Adipose tissue (tissue), 3 donors: ENCODE data around the gene ADGRG3. TPM values are rescaled to one million over a fixed set of nuclear protein-coding genes. Genes with fewer than 3 reads are reported as not detected.
"Not testable (repeated sequence)": the region's sequence is repeated elsewhere in the genome, so short reads cannot be mapped to it uniquely, and the experiment has no call there.

Source experiments
- H3K27ac ChIP-seq: one replicate; pipeline ENCODE4 v1.5.1; 2013; ENCODE audit warnings: low read depth, low read length
- WGBS, 3 donors: extraction: QIAGEN DNeasy Blood & Tissue Kit; methylation state at CpG; one replicate each; pipeline ENCODE4 v1.1.7; 2013; 5-methylcytosine and 5-hydroxymethylcytosine counted together
- polyA plus RNA-seq, 3 donors: library from polyadenylated mRNA; stranded (reverse); fragments of 200-250 nt; gene quantifications; one replicate each; pipeline ENCODE4 v1.2.3, GENCODE V29; 2013
- donor health status: healthy with polysubstance abuse.
- donor health status: Bipolar disorder and iron deficiency.
- donor health status: healthy.

The ADGRG3 gene
- polyA plus RNA-seq, 3 donors: 0.32 to 15.7 (median 8.4) TPM

DNA sequence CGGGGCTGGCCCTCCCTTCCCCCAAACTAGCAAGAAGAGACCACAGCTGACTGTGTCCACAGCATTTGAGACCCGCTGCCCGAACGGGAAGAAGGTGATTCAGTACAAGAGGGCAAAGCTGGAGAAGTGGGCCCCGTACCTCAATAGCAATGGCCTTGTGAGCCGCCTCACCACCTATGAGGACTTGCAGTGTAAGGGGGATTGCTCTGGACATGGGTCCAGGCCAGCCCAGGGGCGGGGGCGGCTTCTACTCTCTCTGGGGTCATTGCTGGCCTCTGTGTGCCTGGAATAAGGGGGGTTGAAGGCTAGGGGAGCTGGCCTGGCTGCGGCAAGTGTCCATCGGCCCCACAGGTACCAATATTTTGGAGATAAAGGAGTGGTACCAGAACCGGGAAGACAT lies 54.5 kb downstream of the ADGRG3 start:
- 75 to 86% (median 81%) methylated on average over 11 of the region's 11 CpGs for WGBS, 3 donors
- no peak overlapping the region for H3K27ac ChIP-seq

DNA sequence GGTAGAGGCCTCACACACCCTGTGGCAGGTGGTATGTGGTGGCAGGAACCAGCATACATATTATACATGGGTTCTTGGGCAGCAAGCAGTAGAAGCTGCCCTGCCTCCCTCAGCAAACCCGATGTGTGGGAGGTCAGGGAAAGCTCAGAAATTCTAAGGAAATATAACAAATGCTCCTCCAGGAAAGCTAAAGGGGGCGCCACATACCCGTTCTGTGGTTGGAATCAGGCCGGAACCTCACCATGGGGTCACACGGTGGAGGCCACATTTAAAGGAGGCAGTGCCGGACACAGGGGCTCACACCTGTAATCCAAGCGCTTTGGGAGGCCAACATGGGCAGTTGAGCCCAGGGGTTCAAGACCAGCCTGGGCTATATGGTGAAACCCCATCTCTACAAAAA lies 55.1 kb downstream of the ADGRG3 start:
- 63 to 81% (median 69%) methylated on average over 7 of the region's 7 CpGs for WGBS, 3 donors
- H3K27ac ChIP-seq: no peak overlapping the region

DNA sequence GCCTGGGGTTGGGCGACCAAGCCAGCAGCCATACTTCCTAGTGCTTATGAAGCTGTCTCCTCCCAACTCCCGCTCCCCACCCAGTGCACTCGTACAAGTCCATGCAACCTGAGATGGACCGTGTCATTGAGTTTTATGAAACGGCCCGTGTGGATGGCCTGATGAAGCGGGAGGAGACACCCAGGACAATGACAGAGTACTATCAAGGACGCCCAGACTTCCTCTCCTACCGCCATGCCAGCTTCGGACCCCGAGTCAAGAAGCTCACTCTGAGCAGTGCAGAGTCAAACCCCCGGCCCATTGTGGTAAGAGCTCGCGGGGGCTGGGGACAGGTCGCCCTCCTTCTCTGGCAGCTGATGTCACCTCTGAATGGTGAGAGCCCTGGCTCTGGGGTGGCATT lies 56.4 kb downstream of the ADGRG3 start:
- no peak overlapping the region for H3K27ac ChIP-seq
- 80 to 88% (median 85%) methylated on average over 15 of the region's 15 CpGs for WGBS, 3 donors

DNA sequence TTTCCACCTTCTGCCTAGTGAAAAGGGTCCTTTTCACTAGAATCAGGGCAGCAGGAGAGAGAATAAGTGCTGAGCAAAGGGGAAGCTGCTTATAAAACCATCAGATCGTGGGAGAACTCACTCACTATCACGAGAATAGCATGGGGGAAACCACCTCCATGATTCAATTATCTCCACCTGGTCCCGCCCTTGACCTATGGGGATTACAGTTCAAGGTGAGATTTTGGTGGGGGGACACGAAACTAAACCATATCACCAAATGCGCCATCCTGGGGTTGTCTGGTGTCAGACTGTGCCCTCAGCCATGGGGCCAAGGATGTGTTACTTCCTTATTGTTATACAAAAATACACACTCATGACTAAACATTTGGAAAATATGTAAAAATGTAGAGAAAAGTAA lies 57.0 kb downstream of the ADGRG3 start:
- no peak overlapping the region for H3K27ac ChIP-seq
- WGBS, 3 donors: 52 to 69% (median 62%) methylated on average over 5 of the region's 5 CpGs

DNA sequence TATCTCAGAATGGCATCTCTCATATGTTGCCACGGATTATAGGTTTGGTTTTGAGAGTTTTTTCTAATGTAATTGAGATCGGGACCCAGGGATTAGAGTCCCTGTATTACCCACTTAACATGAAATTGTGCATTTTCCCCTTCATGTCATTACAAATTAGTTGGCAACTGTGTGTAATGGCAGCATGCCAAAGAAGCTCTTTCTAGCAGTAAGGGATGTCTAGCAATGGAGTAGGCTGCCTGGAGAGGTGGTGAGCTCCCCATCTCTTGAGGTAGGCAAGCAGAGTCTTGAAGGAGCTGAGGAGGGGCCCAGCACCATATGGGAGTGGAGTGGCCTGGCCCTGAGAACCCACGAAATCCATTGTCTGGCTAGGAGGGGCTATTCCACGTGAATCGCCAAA lies 57.4 kb downstream of the ADGRG3 start:
- H3K27ac ChIP-seq: no peak overlapping the region
- WGBS, 3 donors: 74 to 78% (median 76%) methylated on average over 5 of the region's 5 CpGs

DNA sequence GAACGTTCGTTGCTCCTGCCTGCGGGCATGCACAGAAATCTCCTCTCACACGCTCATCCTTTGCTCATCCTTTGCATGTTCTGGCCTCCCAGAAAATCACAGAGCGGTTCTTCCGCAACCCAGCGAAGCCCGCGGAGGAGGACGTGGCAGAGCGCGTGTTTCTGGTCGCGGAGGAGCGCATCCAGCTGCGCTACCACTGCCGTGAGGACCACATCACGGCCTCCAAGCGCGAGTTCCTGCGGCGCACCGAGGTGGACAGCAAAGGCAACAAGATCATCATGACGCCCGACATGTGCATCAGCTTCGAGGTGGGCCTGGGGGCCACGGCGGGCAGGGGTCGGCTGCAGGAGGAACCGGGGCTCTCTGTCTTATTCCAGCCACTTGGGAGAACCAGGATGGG lies 57.9 kb downstream of the ADGRG3 start:
- H3K27ac ChIP-seq: no peak overlapping the region
- WGBS, 3 donors: 90 to 94% (median 90%) methylated on average over 30 of the region's 30 CpGs

DNA sequence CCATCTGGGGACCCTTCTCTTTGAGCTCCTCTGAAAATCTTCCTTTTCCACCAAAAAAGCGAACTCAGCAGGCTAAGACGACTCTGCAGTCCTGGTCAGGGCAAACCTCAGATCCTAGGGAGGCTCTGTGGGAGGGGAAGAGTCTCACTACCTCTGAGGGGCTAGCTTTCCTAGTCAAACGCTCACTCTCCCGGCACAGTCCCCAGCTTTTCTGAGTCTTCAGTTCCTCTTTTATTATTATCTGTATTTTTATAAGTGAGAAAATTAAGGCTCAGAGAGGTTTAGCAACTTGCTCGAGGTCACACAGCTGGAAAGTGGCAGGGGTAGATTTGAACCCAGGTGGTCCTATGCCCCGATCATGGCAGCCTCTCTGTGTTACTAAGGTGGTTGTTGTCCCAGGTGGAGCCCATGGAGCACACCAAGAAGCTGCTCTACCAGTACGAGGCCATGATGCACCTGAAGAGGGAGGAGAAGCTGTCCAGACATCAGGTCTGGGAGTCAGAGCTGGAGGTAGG lies 58.4 kb downstream of the ADGRG3 start:
- 77 to 82% (median 77%) methylated on average over 7 of the region's 7 CpGs for WGBS, 3 donors
- H3K27ac ChIP-seq: no peak overlapping the region

DNA sequence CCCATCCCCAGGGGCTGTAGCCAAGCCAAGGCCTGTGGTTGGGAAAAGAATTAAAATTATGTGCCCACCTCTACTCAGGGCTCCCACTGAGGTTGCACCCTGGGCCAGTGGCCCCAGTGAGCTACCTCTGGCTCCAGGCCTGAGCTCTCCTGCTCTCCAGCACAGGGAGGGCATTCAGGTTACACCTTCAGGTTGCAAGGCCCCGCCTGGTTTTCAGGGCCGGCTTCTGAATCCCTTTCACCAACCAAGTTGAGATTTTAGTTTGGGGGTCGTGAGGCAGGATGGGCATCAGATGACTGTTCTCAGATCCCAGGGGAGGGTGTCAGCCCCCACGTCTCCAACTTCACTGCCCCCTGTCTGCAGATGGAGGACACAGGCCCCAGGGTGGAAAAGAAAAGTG lies 59.5 kb downstream of the ADGRG3 start:
- 71 to 80% (median 78%) methylated on average over 4 of the region's 4 CpGs for WGBS, 3 donors
- H3K27ac ChIP-seq: no peak overlapping the region

DNA sequence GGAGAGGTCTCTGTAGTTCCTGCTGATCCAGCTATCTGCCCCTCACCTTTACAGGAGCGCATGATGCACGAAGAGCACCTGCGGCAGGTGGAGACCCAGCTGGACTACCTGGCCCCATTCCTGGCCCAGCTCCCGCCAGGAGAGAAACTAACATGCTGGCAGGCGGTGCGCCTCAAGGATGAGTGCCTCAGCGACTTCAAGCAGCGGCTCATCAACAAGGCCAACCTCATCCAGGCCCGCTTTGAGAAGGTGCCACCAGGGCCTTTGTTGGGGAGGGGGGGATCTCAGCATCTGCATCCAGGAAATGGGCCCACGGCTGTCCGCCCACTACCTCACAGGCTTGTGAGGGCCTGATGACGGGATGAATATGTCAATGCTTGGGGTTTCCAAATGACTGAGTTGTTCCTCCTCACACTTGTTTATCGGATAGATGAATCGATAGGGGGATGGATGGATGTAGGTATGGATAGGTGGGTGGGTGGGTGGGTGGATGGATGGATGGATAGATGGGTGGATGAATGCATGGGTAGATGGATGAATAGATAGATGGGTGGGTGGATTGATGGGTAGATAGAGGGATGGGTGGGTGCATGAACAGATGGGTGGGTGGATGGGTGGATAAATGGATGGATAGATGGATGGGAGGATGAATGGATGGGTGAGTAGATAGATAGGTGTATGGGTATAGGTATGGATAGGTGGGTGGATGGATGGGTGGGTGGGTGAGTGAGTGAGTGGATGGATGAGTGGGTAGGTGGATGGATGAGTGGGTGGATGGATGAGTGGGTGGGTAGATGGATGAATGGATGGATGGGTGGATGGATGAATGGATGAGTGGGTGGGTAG lies 60.5 kb downstream of the ADGRG3 start:
- no peak overlapping the region for H3K27ac ChIP-seq
- WGBS, 3 donors: 97% methylated on average over 14 of the region's 14 CpGs

DNA sequence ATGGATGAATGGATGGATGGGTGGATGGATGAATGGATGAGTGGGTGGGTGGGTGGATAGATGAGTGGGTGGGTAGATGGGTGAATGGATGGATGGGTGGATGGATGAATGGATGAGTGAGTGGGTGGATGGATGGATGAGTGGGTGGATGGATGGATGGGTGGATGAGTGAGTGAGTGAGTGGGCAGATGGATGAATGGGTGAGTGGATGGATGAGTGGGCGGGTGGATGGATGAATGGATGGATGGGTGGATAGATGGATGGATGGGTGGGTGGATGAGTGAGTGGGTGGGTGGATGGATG lies 61.0 kb downstream of the ADGRG3 start:
- no peak overlapping the region for H3K27ac ChIP-seq
- WGBS, 3 donors: 88 to 95% (median 95%) methylated on average over 1 of the region's 1 CpG

DNA sequence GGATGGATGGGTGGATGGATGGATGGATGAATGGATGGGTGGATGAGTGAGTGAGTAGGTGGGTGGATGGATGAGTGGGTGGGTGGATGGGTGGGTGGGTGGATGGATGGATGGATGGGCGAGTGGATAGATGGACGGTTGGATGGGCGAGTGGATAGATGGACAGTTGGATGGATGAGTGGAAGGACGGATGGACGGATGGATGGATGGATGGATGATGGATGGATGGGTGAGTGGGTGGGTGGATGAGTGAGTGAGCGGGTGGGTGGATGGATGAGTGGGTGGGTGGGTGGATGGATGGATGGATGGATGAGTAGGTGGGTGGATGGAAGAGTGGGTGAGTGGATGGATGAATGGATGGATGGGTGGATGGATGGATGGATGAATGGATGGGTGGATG lies 61.7 kb downstream of the ADGRG3 start:
- H3K27ac ChIP-seq: not testable (repeated sequence)
- 93 to 96% (median 95%) methylated on average over 6 of the region's 6 CpGs for WGBS, 3 donors

DNA sequence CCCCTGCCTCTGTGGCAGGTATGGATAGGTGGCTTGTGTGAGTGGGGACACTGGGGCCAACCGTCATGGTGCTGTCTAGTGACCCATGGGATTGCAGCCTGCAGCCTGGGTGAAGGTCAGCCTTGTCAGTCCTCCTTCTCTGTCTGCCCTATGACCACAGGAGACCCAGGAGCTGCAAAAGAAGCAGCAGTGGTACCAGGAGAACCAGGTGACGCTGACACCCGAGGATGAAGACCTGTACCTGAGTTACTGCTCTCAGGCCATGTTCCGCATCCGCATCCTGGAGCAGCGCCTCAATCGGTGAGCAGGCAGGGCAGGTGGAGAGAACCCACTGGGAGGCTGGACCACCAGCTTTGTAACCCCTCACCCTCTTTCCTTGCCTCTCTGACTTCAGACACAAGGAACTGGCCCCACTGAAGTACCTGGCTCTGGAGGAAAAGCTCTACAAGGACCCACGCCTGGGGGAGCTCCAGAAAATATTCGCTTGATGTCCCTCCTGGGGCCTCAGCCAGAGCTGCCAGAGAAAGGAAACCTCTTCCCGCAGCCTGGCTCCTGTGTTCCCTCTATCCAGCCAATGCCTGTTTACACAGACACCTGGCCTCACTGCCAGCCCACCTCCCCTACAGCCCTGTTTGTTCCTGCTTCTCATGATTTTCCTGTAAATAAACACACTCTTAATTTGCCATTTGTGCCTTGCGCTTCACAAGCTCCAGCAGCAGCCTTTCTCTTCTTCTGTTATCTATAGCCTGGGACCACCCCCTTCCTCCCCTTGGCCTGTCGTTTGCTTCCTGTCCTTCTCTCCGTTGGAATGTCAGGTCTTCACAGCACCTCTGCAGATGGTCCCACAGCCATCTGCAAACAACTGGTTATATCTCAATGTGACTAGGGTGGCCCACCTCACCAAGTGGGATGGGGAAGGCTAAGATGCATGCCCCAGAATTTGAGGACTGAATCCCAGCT lies 62.9 kb downstream of the ADGRG3 start:
- no peak overlapping the region for H3K27ac ChIP-seq
- 70 to 75% (median 74%) methylated on average over 12 to 13 of the region's 13 CpGs for WGBS, 3 donors

DNA sequence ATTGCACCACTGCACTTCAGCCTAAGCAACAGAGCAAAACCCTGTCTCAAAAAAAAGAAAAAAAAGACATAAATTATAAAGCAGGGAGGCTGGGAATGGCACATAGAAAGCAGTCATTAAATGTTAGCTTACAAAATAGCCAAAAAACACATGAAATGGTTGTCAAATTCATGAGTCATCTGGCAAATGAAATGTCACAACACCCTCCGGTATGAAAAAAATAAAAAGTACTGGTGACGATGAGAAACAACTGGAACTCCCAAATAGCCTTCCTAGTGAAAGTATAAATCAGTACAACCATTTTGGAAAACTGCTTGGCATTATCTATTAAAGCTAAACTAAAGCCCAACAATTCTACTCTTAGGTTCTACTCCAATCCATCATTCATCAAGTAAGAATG lies 63.9 kb downstream of the ADGRG3 start:
- 29 to 75% (median 31%) methylated on average over 2 of the region's 2 CpGs for WGBS, 3 donors
- H3K27ac ChIP-seq: no peak overlapping the region

DNA sequence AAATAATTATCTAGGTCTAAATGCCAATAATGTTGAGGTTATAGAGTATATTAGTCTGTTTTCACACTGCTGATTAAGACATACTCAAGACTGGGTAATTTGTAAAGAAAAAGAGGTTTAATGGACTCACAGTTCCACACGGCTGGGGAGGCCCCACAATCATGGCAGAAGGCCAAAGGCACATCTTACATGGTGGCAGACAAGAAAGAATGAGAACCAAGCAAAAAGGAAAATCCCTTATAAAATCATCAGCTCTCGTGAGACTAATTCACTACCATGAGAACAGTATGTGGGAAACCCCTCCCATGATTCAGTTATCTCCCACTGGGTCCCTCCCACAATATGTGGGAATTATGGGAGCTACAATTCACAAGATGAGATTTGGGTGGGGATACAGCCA lies 64.6 kb downstream of the ADGRG3 start:
- H3K27ac ChIP-seq: no peak overlapping the region
- WGBS, 3 donors: 58 to 80% (median 73%) methylated on average over 2 of the region's 2 CpGs

DNA sequence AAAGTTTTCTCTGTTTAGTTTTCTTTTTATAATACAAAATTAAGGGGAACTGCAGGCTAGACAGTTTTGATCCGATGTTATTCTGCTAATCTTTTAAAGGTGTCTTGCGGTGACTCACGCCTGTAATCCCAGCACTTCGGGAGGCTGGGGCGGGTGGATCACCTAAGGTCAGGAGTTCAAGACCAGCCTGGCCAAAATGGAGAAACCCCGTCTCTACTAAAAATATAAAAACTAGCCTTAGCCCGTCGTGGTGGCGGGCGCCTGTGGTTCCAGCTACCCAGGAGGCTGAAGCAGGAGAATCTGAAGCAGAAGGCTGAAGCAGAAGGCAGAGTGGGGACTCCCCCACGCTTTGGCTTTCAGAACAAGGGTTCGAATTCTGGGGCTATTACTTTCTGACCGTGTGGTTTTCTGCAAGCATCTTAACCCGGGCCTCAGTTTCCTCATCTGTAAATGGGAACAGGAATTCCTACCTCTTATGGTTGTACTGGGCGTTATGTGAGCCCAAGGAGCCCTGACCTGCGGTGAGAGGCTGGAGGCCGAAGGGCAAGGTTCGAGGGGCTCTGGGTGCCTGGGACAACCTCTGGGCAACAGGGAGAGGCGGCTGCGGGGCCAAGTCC lies 66.3 kb downstream of the ADGRG3 start:
- WGBS, 3 donors: 48 to 55% (median 49%) methylated on average over 20 of the region's 20 CpGs
- H3K27ac ChIP-seq: no peak overlapping the region

DNA sequence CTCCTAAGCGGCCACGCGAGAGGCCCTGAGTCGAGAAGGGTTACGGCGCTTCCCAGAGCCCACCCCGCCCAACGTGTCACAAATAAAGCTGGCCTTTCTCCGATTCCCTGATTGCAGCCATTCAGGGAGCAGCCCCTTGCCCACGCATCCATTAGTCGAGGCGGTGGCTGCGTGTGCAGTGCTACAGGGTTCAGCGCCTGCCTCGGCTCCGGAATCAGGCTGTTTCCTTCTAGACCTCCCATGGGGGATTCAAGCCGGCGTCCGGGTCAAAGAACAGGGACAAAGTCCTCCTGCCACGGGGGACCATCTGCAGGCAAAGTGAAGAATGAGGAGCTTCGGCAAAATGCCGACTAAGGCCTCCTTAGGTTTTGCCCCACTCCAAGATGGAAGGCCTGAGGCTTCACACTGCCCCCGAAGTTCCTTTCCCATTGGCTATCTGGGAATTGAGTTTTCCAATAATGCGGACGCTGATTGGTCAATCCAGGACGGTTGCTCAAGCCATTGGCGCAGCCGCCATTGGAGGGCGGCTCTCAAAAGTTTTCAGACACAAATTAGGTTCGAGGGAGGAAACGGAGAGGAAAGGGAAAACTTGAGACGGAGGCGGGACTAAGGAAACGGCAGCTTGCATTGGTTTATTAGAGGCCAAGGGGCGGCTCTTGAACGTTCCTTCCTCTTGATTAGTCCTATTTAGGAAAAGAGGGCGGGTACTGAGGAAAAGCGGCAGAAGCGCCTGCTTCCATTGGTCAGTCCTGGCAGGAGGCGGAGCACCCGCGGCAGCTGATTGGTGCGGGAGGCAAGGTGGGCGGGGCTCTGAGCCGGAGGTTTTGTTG lies 67.0 kb downstream of the ADGRG3 start:
- WGBS, 3 donors: 0% methylated on average over 45 of the region's 45 CpGs
- no peak overlapping the region for H3K27ac ChIP-seq

DNA sequence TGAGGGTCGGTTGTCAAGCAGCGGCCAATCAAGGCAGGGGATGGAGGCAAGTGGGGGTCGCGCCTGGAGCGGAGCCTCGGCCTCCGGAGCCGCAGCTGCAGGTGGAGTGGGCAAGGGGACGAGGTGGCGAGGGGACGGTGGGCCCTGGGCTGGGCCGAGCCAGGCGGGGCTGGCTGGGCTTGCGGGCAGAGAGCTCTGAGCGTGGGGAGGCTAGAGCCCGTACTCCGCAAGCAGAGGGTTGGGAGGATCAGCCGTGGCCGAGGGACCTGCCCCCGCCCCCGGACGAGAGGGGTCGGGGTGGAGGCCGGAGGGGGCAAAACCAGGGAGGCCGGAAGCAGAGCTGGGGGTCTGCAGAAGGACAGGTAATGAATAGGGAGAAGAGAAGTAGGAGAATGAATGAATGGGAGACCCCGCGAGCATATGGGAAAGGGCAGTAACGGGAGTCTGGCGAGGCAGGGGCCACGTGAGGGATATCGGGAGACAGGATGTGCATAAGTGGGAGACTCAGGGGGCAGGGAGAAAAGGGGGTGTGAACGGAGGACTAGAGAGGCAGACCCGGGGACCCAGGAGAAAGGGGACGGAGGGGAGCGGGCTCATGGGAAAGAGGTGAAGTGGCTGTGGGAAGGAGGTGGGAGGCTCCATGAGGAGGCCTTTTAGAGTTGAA lies 67.8 kb downstream of the ADGRG3 start, which contains the start of gene KATNB1:
TSS of gene KATNB1 (plus strand) at position 16 of the 664 bp plus-strand sequence. CDS start 1,474 bp downstream, outside the sequence.
- 0 to 2% (median 1%) methylated on average over 35 of the region's 35 CpGs for WGBS, 3 donors
- H3K27ac ChIP-seq: no peak within 1 kb of the TSS
